ENCODE data around the gene TNNI2. TPM values are rescaled to one million over a fixed set of nuclear protein-coding genes. Genes with fewer than 3 reads are reported as not detected.

Gene TNNI2
- total RNA-seq, 1 donor = not detected

- H3K4me3 ChIP-seq (ENCODE audit: low read depth, low read length) = no peak overlapping the region
- TF ChIP-seq CTCF (IDR thresholded peaks at IDR 0.05; ENCODE audit: insufficient read depth, low read depth, low read length) = no peak
- DNase-seq (ENCODE audit: low read depth) = peak; percentile 48
These were observed 9.6 kb upstream of the TNNI2 start for GRCh38 chr11:1829039-1829820.

- no peak for TF ChIP-seq CTCF (IDR thresholded peaks at IDR 0.05; ENCODE audit: insufficient read depth, low read depth, low read length)
- H3K4me3 ChIP-seq (ENCODE audit: low read depth, low read length) = no peak overlapping the region
- DNase-seq (ENCODE audit: low read depth) = no peak
These were observed 8.8 kb upstream of the TNNI2 start for GRCh38 chr11:1830004-1830321.

GRCh38 chr11:1830322-1831223, 8.2 kb upstream of the TNNI2 start:
- H3K4me3 ChIP-seq (ENCODE audit: low read depth, low read length) = no peak overlapping the region
- peak; percentile 24 for DNase-seq (ENCODE audit: low read depth)

GRCh38 chr11:1831338-1832210, 7.2 kb upstream of the TNNI2 start:
- DNase-seq (ENCODE audit: low read depth) = no peak
- TF ChIP-seq CTCF (IDR thresholded peaks at IDR 0.05; ENCODE audit: insufficient read depth, low read depth, low read length) = no peak
- H3K4me3 ChIP-seq (ENCODE audit: low read depth, low read length) = no peak overlapping the region

More at GRCh38 chr11:1830322-1831223, 8.2 kb upstream of the TNNI2 start:
- TF ChIP-seq CTCF (IDR thresholded peaks at IDR 0.05; ENCODE audit: insufficient read depth, low read depth, low read length) = no peak

- TF ChIP-seq CTCF (IDR thresholded peaks at IDR 0.05; ENCODE audit: insufficient read depth, low read depth, low read length) = peak; percentile 93
- peak; percentile 4 for DNase-seq (ENCODE audit: low read depth)
- no peak overlapping the region for H3K4me3 ChIP-seq (ENCODE audit: low read depth, low read length)
These were observed 6.4 kb upstream of the TNNI2 start for GRCh38 chr11:1832211-1832919.

GRCh38 chr11:1832920-1833295, 5.9 kb upstream of the TNNI2 start:
- no peak for TF ChIP-seq CTCF (IDR thresholded peaks at IDR 0.05; ENCODE audit: insufficient read depth, low read depth, low read length)
- no peak overlapping the region for H3K4me3 ChIP-seq (ENCODE audit: low read depth, low read length)
- no peak for DNase-seq (ENCODE audit: low read depth)
